SK-N-SH (cell line): ENCODE data around the gene SIAH3.

Source experiments
- CTCF ChIP-seq: fragments of 200-600 bp; sonication (generic); IDR thresholded peaks from 2 replicates; pipeline ENCODE4 v1.6.1; 2017; ENCODE audit warnings: antibody characterized with exemption, mild to moderate bottlenecking, moderate library complexity
- JUND ChIP-seq: IDR thresholded peaks from 2 replicates; pipeline ENCODE4 v1.4.0; 2012
- NRF1 ChIP-seq: IDR thresholded peaks from 2 replicates; pipeline ENCODE4 v1.6.1; 2012; ENCODE audit warnings: low read depth, mild to moderate bottlenecking, low read length
- POLR2AphosphoS5 ChIP-seq: IDR thresholded peaks from 2 replicates; pipeline ENCODE4 v1.6.1; 2012; ENCODE audit warnings: low read depth, low read length
- RCOR1 ChIP-seq: fragments of 150-350 bp; IDR thresholded peaks from 2 replicates; pipeline ENCODE4 v1.6.1; 2017; ENCODE audit warnings: antibody characterized with exemption, low read length
- SIN3A ChIP-seq: IDR thresholded peaks from 2 replicates; pipeline ENCODE4 v1.6.1; 2012; ENCODE audit warnings: low read depth, mild to moderate bottlenecking, low read length, moderate library complexity, borderline replicate concordance
- TAF1 ChIP-seq: IDR thresholded peaks from 2 replicates; pipeline ENCODE4 v1.6.1; 2012; ENCODE audit warnings: low read depth, mild to moderate bottlenecking, low read length, moderate library complexity, borderline replicate concordance
- YY1 ChIP-seq: IDR thresholded peaks from 2 replicates; pipeline ENCODE4 v1.4.0; 2012; ENCODE audit warnings: low read depth, mild to moderate bottlenecking

DNA sequence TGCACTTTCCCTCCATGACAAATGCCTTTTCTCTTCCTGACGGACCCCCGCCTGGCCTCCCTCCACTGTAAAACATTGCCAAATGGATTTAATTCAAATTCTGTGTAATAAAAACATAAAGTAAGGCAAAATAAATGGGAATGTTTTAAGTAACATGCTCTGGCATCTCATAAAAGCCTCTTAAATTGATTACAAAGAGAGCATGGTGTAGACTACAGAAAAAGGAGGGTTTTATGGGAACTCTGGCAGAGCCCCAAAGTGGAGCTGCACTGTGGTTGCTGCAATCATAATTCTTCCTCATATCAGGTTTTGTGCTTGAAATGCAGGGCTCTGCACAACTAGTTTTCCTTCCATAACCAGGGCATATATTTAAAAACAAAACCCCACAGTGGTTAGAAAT lies 44.3 kb upstream of the SIAH3 start:
- TF ChIP-seq POLR2AphosphoS5, result no peak
- TF ChIP-seq TAF1, result no peak
- no peak for TF ChIP-seq NRF1
- no peak for TF ChIP-seq JUND
- TF ChIP-seq CTCF, result no peak
- no peak for TF ChIP-seq RCOR1
- TF ChIP-seq SIN3A, result no peak
- no peak for TF ChIP-seq YY1
